ENCODE results near the gene AR. TPM values are rescaled to one million over a fixed set of nuclear protein-coding genes. Genes with fewer than 3 reads are reported as not detected.

Gene AR
- total RNA-seq, 5 donors from 2014 or later (not counting 1 experiment from before 2014, with no cell fraction given): 0.14 to 0.40 (median 0.32) TPM

DNA sequence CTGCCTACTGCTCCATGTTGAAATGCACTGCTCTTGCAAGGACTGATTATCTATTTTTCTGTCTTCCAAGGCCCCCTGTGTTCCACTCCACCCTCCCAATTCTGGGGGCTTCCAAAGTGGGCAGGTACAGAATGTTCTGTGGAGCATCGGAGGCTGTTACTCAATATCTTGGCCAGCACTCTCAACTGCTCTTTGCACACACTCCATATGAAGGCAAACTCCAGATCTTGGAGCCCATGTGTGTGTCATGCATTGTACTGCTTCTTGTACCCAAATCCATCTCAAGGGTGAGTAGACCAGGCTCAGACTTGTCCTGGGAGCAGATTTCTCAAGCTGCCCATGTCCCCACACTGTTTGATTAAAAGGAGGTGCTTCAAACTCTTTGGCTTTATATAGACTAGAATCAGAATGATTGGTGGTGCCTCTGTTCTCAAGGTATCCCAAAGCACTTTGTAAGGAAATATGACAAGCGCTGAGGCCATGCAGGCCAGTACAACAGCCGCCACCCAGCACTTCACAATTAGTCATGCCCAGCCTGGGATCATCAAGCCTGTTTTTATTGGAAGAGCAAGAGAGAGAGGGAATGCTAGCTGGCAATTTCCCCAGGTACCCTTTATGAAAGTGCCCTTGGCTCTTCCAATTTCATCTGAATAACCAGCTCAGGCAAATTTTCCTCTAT is 44.3 kb downstream of the AR start:
- no peak for ATAC-seq (replicated peaks in 1 of 4)
- Histone ChIP-seq H3K36me3 (ENCODE audit: control insufficient read depth in 2 of 2, extremely low read depth in 1 of 2, insufficient read depth in 1 of 2, low read length in 1 of 2) (no peaks in the 10 kb centered on the region), H3K4me3 (ENCODE audit: control insufficient read depth in 1 of 2, extremely low read depth in 1 of 2, low read length in 1 of 2) (no peak overlapping the region), H3K27ac (ENCODE audit: low read length) (no peak overlapping the region), H3K27me3 (replicated peaks in 1 of 2; ENCODE audit: control insufficient read depth in 2 of 2, extremely low read depth in 1 of 2, insufficient read depth in 2 of 2, low read length in 1 of 2) (no peaks in the 10 kb centered on the region), H3K4me1 (ENCODE audit: control insufficient read depth in 1 of 2, extremely low read depth in 1 of 2, insufficient read depth in 2 of 2, low read length in 2 of 2) (no peaks in the 10 kb centered on the region), H3K9me3 (no peaks in the 10 kb centered on the region)
- POLR2A ChIA-PET: no interaction called here
- H3K4me1 Mint-ChIP-seq: no peaks in the 10 kb centered on the region
- WGBS (ENCODE audit: insufficient coverage): no CpG with 5 or more reads among the region's 3 CpGs
- CTCF ChIA-PET: no interaction called here
- peaks cover 0 to 5% of the 10 kb centered on the region in 2 donors for H3K27me3 Mint-ChIP-seq
- no peak for DNase-seq
- H3K27ac Mint-ChIP-seq: no peak overlapping the region
- H3K36me3 Mint-ChIP-seq: no peaks in the 10 kb centered on the region
- H3K9me3 Mint-ChIP-seq: no peaks in the 10 kb centered on the region
- no peak overlapping the region for H3K4me3 Mint-ChIP-seq

DNA sequence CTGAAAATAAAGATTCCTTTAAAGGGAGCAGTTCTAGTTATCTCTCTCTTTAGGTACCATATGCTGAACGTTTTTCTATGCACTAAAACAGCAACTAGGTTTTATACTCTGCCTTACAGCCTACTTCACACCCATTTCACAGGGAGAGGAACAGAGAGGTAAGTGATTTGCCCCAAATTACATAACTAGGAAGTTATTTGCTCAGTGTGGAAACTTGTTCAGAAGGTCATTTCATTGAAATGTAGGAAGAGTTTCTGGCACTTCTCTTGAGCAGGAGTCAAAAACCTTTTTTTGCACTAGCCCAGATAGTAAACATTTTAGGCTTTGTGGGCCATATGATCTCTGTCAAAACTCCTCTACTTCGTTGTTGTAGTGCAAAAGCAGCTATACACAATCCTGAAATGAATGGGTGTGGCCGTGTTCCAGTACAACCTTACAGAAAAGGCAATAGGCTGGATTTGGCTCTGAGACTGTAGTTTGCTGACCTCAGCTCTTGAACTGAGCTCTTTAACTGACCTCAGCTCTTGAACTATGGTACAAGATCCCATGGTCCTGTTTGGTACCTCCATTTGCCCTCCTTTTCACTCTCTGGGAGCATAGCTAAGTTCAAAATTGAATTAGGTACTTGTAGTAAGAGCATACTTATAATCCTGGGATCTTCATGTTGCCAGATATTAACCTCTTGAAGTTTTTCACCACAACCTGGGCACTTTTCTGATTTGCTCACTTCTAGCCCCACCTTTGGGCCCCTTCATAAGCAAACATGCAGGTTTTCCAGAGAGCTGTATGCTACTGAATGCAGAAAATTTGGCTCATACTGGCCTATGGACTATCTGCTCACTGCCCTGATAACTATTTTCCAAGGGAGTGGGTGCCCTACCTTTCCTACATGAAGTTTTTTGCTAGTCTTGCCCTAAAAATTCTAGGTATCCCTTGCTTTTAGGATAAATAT is 53.3 kb downstream of the AR start:
- no peaks in the 10 kb centered on the region for H3K4me1 Mint-ChIP-seq

GRCh38 chrX:67599532-67599931 is 55.7 kb downstream of the AR start:
- Mint-ChIP-seq H3K27ac (no peak overlapping the region), H3K9me3 (no peaks in the 10 kb centered on the region), H3K36me3 (no peaks in the 10 kb centered on the region), H3K4me1 (no peaks in the 10 kb centered on the region), H3K27me3 (peaks cover 0 to 14% of the 10 kb centered on the region in 2 donors), H3K4me3 (no peak overlapping the region)
- no peaks in the 10 kb centered on the region for H3K9me3 ChIP-seq
- H3K27ac ChIP-seq (ENCODE audit: low read length): no peak overlapping the region
- DNase-seq (no peak), ATAC-seq (replicated peaks in 1 of 4) (no peak)
- WGBS (ENCODE audit: insufficient coverage): no CpG with 5 or more reads among the region's 3 CpGs
- no peaks in the 10 kb centered on the region for H3K27me3 ChIP-seq (replicated peaks in 1 of 2; ENCODE audit: control insufficient read depth in 2 of 2, extremely low read depth in 1 of 2, insufficient read depth in 2 of 2, low read length in 1 of 2)
- POLR2A ChIA-PET: no interaction called here
- no peak overlapping the region for H3K4me3 ChIP-seq (ENCODE audit: control insufficient read depth in 1 of 2, extremely low read depth in 1 of 2, low read length in 1 of 2)
- no peaks in the 10 kb centered on the region for H3K4me1 ChIP-seq (ENCODE audit: control insufficient read depth in 1 of 2, extremely low read depth in 1 of 2, insufficient read depth in 2 of 2, low read length in 2 of 2)
- no peaks in the 10 kb centered on the region for H3K36me3 ChIP-seq (ENCODE audit: control insufficient read depth in 2 of 2, extremely low read depth in 1 of 2, insufficient read depth in 1 of 2, low read length in 1 of 2)
- CTCF ChIA-PET: no interaction called here

More for the DNA sequence above, 53.3 kb downstream of the AR start:
- no peaks in the 10 kb centered on the region for H3K36me3 Mint-ChIP-seq
- no peak overlapping the region for H3K4me3 Mint-ChIP-seq
- 80% methylated on average over 1 of the region's 3 CpGs for WGBS (ENCODE audit: insufficient coverage)
- H3K27me3 Mint-ChIP-seq: peaks cover 0 to 11% of the 10 kb centered on the region in 2 donors
- H3K27me3 ChIP-seq (replicated peaks in 1 of 2; ENCODE audit: control insufficient read depth in 2 of 2, extremely low read depth in 1 of 2, insufficient read depth in 2 of 2, low read length in 1 of 2): no peaks in the 10 kb centered on the region
- H3K27ac Mint-ChIP-seq: no peak overlapping the region
- CTCF ChIA-PET: no interaction called here
- DNase-seq (no peak), ATAC-seq (replicated peaks in 1 of 4) (no peak)
- H3K4me3 ChIP-seq (ENCODE audit: control insufficient read depth in 1 of 2, extremely low read depth in 1 of 2, low read length in 1 of 2): no peak overlapping the region
- no peak overlapping the region for H3K27ac ChIP-seq (ENCODE audit: low read length)
- H3K9me3 Mint-ChIP-seq: no peaks in the 10 kb centered on the region
- H3K4me1 ChIP-seq (ENCODE audit: control insufficient read depth in 1 of 2, extremely low read depth in 1 of 2, insufficient read depth in 2 of 2, low read length in 2 of 2): no peaks in the 10 kb centered on the region
- H3K36me3 ChIP-seq (ENCODE audit: control insufficient read depth in 2 of 2, extremely low read depth in 1 of 2, insufficient read depth in 1 of 2, low read length in 1 of 2): no peaks in the 10 kb centered on the region
- POLR2A ChIA-PET: no interaction called here
- H3K9me3 ChIP-seq: no peaks in the 10 kb centered on the region

DNA sequence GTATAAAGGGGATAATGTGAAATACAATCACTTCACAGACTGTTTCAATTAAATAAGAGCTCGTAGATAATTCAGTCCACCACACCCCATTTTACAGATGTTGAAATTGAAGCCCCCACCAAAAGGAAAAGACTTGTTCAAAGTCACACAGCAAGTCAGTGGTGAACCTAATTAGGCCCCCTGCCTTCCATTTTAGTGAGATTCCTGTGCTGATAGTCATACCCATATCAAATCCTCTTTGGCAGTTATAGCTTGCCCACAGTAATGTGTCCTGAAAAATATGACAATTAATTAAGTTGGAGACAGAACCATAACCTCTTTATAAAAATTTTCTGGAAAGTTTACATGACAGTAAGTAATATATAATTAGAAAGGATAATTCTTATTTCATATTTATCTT is 58.0 kb downstream of the AR start:
- Histone ChIP-seq H3K9me3 (no peaks in the 10 kb centered on the region), H3K4me1 (ENCODE audit: control insufficient read depth in 1 of 2, extremely low read depth in 1 of 2, insufficient read depth in 2 of 2, low read length in 2 of 2) (no peaks in the 10 kb centered on the region), H3K27me3 (replicated peaks in 1 of 2; ENCODE audit: control insufficient read depth in 2 of 2, extremely low read depth in 1 of 2, insufficient read depth in 2 of 2, low read length in 1 of 2) (no peaks in the 10 kb centered on the region), H3K36me3 (ENCODE audit: control insufficient read depth in 2 of 2, extremely low read depth in 1 of 2, insufficient read depth in 1 of 2, low read length in 1 of 2) (no peaks in the 10 kb centered on the region), H3K4me3 (ENCODE audit: control insufficient read depth in 1 of 2, extremely low read depth in 1 of 2, low read length in 1 of 2) (no peak overlapping the region), H3K27ac (ENCODE audit: low read length) (no peak overlapping the region)
- Mint-ChIP-seq H3K4me3 (no peak overlapping the region), H3K9me3 (no peaks in the 10 kb centered on the region), H3K36me3 (no peaks in the 10 kb centered on the region), H3K4me1 (no peaks in the 10 kb centered on the region), H3K27ac (no peak overlapping the region), H3K27me3 (peaks cover 0 to 15% of the 10 kb centered on the region in 2 donors)
- no peak for DNase-seq
- ATAC-seq (replicated peaks in 1 of 4): no peak
- CTCF ChIA-PET: no interaction called here
- WGBS (ENCODE audit: insufficient coverage): no CpG with 5 or more reads among the region's 1 CpG
- POLR2A ChIA-PET: no interaction called here

DNA sequence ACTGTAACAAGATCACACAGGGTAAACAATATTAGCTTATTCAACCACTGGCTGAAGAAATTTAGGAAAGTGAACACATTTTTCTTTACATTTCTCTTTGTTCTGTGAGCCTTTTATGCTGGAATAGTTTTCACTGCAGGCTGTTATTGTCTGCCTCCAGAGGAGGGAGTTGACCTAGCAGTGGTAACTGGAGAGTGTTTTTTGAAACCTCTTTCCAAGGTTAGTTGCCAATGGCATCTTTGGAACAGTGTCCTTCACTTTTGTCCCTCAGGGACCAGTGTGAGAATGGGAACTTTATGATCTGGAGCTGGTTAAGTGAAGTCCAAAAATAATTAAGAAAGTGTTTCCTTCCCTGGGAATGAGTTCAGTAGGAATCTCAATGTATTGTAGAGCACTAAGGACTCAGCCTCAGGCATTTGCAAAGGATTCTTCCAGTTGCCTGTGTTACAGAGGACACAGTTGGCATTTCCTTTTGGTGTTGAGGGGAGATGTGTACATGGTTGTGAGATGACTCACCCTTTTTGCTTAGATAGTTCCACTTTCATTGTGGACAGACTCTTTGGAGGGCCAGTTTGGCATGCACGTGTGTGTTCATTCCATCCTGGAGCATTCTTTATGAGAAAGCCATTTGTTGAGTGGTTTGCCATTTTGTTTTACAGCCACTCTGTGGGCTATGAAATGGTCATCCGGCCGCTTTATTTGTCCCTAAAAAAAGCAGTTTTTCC is 61.3 kb downstream of the AR start:
- no peaks in the 10 kb centered on the region for H3K9me3 Mint-ChIP-seq
- no peak for DNase-seq

DNA sequence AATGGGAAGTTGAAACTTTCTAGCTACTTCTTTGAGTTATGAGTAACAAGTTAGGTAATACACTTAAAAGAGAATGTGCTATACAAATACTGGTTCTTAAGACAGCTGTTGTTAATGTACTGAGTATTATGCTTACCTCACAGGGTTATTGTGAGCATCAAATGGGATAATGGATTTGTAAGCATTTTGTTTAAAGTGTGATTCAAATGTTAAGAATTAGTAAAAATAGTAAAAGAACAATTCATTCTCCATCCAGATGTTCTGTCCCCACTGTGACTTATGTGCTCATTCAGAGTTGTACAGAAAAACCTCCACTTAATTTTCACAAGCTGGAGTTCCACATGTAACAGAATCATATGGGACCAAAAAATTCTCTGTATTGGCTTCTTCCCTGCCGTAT is 63.6 kb downstream of the AR start:
- Mint-ChIP-seq H3K36me3 (no peaks in the 10 kb centered on the region), H3K27ac (no peak overlapping the region), H3K27me3 (peaks cover 0 to 6% of the 10 kb centered on the region in 2 donors), H3K9me3 (no peaks in the 10 kb centered on the region), H3K4me3 (no peak overlapping the region), H3K4me1 (no peaks in the 10 kb centered on the region)
- 100% methylated on average over 1 of the region's 1 CpG for WGBS (ENCODE audit: insufficient coverage)
- DNase-seq (no peak), ATAC-seq (replicated peaks in 1 of 4) (no peak)
- CTCF ChIA-PET: interaction anchor here in 1 of 2 donors (0.6 kb wide), 1 partner anchor 12 kb away, joined by 3 read pairs; no protein-coding TSS in a partner anchor
- no peaks in the 10 kb centered on the region for H3K36me3 ChIP-seq (ENCODE audit: control insufficient read depth in 2 of 2, extremely low read depth in 1 of 2, insufficient read depth in 1 of 2, low read length in 1 of 2)
- no peak overlapping the region for H3K27ac ChIP-seq (ENCODE audit: low read length)
- no peaks in the 10 kb centered on the region for H3K27me3 ChIP-seq (replicated peaks in 1 of 2; ENCODE audit: control insufficient read depth in 2 of 2, extremely low read depth in 1 of 2, insufficient read depth in 2 of 2, low read length in 1 of 2)
- H3K9me3 ChIP-seq: no peaks in the 10 kb centered on the region
- H3K4me3 ChIP-seq (ENCODE audit: control insufficient read depth in 1 of 2, extremely low read depth in 1 of 2, low read length in 1 of 2): no peak overlapping the region
- POLR2A ChIA-PET: no interaction called here
- H3K4me1 ChIP-seq (ENCODE audit: control insufficient read depth in 1 of 2, extremely low read depth in 1 of 2, insufficient read depth in 2 of 2, low read length in 2 of 2): no peaks in the 10 kb centered on the region

More for the DNA sequence above, 61.3 kb downstream of the AR start:
- Histone ChIP-seq H3K4me3 (ENCODE audit: control insufficient read depth in 1 of 2, extremely low read depth in 1 of 2, low read length in 1 of 2) (no peak overlapping the region), H3K27ac (ENCODE audit: low read length) (no peak overlapping the region), H3K9me3 (no peaks in the 10 kb centered on the region), H3K27me3 (replicated peaks in 1 of 2; ENCODE audit: control insufficient read depth in 2 of 2, extremely low read depth in 1 of 2, insufficient read depth in 2 of 2, low read length in 1 of 2) (no peaks in the 10 kb centered on the region), H3K36me3 (ENCODE audit: control insufficient read depth in 2 of 2, extremely low read depth in 1 of 2, insufficient read depth in 1 of 2, low read length in 1 of 2) (no peaks in the 10 kb centered on the region), H3K4me1 (ENCODE audit: control insufficient read depth in 1 of 2, extremely low read depth in 1 of 2, insufficient read depth in 2 of 2, low read length in 2 of 2) (no peaks in the 10 kb centered on the region)
- Mint-ChIP-seq H3K27ac (no peak overlapping the region), H3K4me3 (no peak overlapping the region), H3K4me1 (no peaks in the 10 kb centered on the region), H3K36me3 (no peaks in the 10 kb centered on the region), H3K27me3 (peaks cover 0 to 7% of the 10 kb centered on the region in 2 donors)
- ATAC-seq (replicated peaks in 1 of 4): no peak
- WGBS (ENCODE audit: insufficient coverage): no CpG with 5 or more reads among the region's 3 CpGs
- CTCF ChIA-PET: no interaction called here
- POLR2A ChIA-PET: no interaction called here

Data from T-cell (primary cell).